HEK293 (cell line): Measurements from ENCODE around the gene PAQR9.

Experiments
- CTCF ChIA-PET: fragments of 350-600 bp; formaldehyde crosslinking; extraction: SDS; loops from one replicate; lab custom pipeline; 2021; ENCODE audit warnings: antibody characterized with exemption; lab: Yijun Ruan, JAX
- POLR2A ChIA-PET: fragments of 300-600 bp; formaldehyde crosslinking; extraction: SDS; loops from one replicate; lab custom pipeline; 2020; ENCODE audit warnings: antibody characterized with exemption, inconsistent platforms; lab: Yijun Ruan, JAX
- H3K27ac ChIP-seq: fragments of 200-500 bp; sonication (Bioruptor generic); 2 replicates; pipeline ENCODE4 v1.5.1; 2014; ENCODE audit warnings: low read depth, low read length, control low read depth, inconsistent platforms; ENCODE audit errors: extremely low read depth
- H3K36me3 ChIP-seq, 2 experiments: fragments of 200-500 bp in 1 of 2; sonication (Bioruptor generic) in 1 of 2; 1 replicate in 1 of 2; 2 replicates in 1 of 2; pipeline ENCODE4 v1.5.1; 2014 to 2017; ENCODE audit warnings: inconsistent platforms in 2 of 2, low read length in 2 of 2; ENCODE audit not compliant: control insufficient read depth in 2 of 2, insufficient read depth in 1 of 2
- H3K4me1 ChIP-seq: fragments of 200-500 bp; sonication (Bioruptor generic); 2 replicates; pipeline ENCODE4 v1.5.1; 2014; ENCODE audit warnings: mild to moderate bottlenecking, low read length, inconsistent platforms; ENCODE audit not compliant: control insufficient read depth, insufficient read depth
- H3K4me3 ChIP-seq: 2 replicates; pipeline ENCODE4 v1.5.1; 2011; ENCODE audit warnings: low read depth, mild to moderate bottlenecking, control low read depth, low read length, moderate library complexity
- H3K9me3 ChIP-seq: fragments of 200-500 bp; sonication (Bioruptor generic); 2 replicates; pipeline ENCODE4 v1.5.1; 2014; ENCODE audit warnings: low read depth, low read length, inconsistent platforms; ENCODE audit not compliant: control insufficient read depth, insufficient read depth
- GLI4 ChIP-seq: fragments of 450-650 bp; formaldehyde crosslinking; IDR thresholded peaks from 2 replicates; pipeline ENCODE4 v1.5.1; 2016; ENCODE audit warnings: missing biosample characterization, missing genetic modification characterization
- KLF16 ChIP-seq: fragments of 450-650 bp; formaldehyde crosslinking; IDR thresholded peaks from 2 replicates; pipeline ENCODE4 v1.5.1; 2017; ENCODE audit warnings: missing biosample characterization, missing genetic modification characterization
- OSR2 ChIP-seq: fragments of 450-650 bp; formaldehyde crosslinking; IDR thresholded peaks from 2 replicates; pipeline ENCODE4 v1.5.1; 2016; ENCODE audit warnings: missing biosample characterization, missing genetic modification characterization
- SP2 ChIP-seq: fragments of 450-650 bp; formaldehyde crosslinking; IDR thresholded peaks from 2 replicates; pipeline ENCODE4 v1.5.1; 2016; ENCODE audit warnings: missing biosample characterization, missing genetic modification characterization
- ZBTB1 ChIP-seq: fragments of 450-650 bp; formaldehyde crosslinking; IDR thresholded peaks from 2 replicates; pipeline ENCODE4 v1.5.1; 2016; ENCODE audit warnings: missing biosample characterization, missing genetic modification characterization
- ZBTB17 ChIP-seq: fragments of 450-650 bp; formaldehyde crosslinking; IDR thresholded peaks from 2 replicates; pipeline ENCODE4 v1.5.1; 2016; ENCODE audit warnings: missing biosample characterization, missing genetic modification characterization
- ZBTB21 ChIP-seq: fragments of 450-650 bp; formaldehyde crosslinking; IDR thresholded peaks from 2 replicates; pipeline ENCODE4 v1.5.1; 2017; ENCODE audit warnings: missing biosample characterization, missing genetic modification characterization
- ZNF174 ChIP-seq: fragments of 450-650 bp; formaldehyde crosslinking; IDR thresholded peaks from 2 replicates; pipeline ENCODE4 v1.5.0; 2017; ENCODE audit warnings: missing biosample characterization, mild to moderate bottlenecking, missing genetic modification characterization
- ZNF184 ChIP-seq: fragments of 450-650 bp; IDR thresholded peaks from 2 replicates; pipeline ENCODE4 v1.5.1; 2018; ENCODE audit warnings: missing biosample characterization, mild to moderate bottlenecking, missing genetic modification characterization
- ZNF311 ChIP-seq: fragments of 450-650 bp; formaldehyde crosslinking; IDR thresholded peaks from 2 replicates; pipeline ENCODE4 v1.5.1; 2017; ENCODE audit warnings: missing biosample characterization, missing genetic modification characterization, borderline replicate concordance
- ZNF473 ChIP-seq: fragments of 450-650 bp; formaldehyde crosslinking; IDR thresholded peaks from 2 replicates; pipeline ENCODE4 v1.5.1; 2017; ENCODE audit warnings: missing biosample characterization, missing genetic modification characterization
- ZNF544 ChIP-seq: fragments of 450-650 bp; formaldehyde crosslinking; IDR thresholded peaks from 2 replicates; pipeline ENCODE4 v1.5.0; 2017; ENCODE audit warnings: missing biosample characterization, missing genetic modification characterization
- ZNF654 ChIP-seq: fragments of 450-650 bp; formaldehyde crosslinking; IDR thresholded peaks from 2 replicates; pipeline ENCODE4 v1.5.1; 2016; ENCODE audit warnings: low read depth, missing biosample characterization, missing genetic modification characterization
- ZNF707 ChIP-seq: fragments of 450-650 bp; formaldehyde crosslinking; IDR thresholded peaks from 2 replicates; pipeline ENCODE4 v1.5.1; 2016; ENCODE audit warnings: missing biosample characterization, missing genetic modification characterization
- ZNF837 ChIP-seq: fragments of 450-650 bp; formaldehyde crosslinking; IDR thresholded peaks from 2 replicates; pipeline ENCODE4 v1.5.1; 2016; ENCODE audit warnings: missing biosample characterization, missing genetic modification characterization
- TF ChIP-seq, protein P1 (sequence below): fragments of 450-650 bp; IDR thresholded peaks from 2 replicates; pipeline ENCODE4 v1.5.1; 2018; ENCODE audit warnings: missing biosample characterization, mild to moderate bottlenecking, missing genetic modification characterization
- TF ChIP-seq, protein P2 (sequence below): fragments of 450-650 bp; formaldehyde crosslinking; IDR thresholded peaks from 2 replicates; pipeline ENCODE4 v1.5.1; 2016; ENCODE audit warnings: missing biosample characterization, missing genetic modification characterization, low read depth
- TF ChIP-seq, protein P3 (sequence below): fragments of 450-650 bp; formaldehyde crosslinking; IDR thresholded peaks from 2 replicates; pipeline ENCODE4 v1.5.1; 2017; ENCODE audit warnings: missing biosample characterization, missing genetic modification characterization
- TF ChIP-seq, protein P4 (sequence below): fragments of 450-650 bp; formaldehyde crosslinking; conservative IDR thresholded peaks from 2 replicates; pipeline ENCODE4 v1.5.1; 2016; ENCODE audit warnings: low read depth, missing biosample characterization, missing genetic modification characterization
- TF ChIP-seq, protein P5 (sequence below): fragments of 450-650 bp; formaldehyde crosslinking; IDR thresholded peaks from 2 replicates; pipeline ENCODE4 v1.5.1; 2016; ENCODE audit warnings: missing biosample characterization, missing genetic modification characterization

The PAQR9 gene

DNA sequence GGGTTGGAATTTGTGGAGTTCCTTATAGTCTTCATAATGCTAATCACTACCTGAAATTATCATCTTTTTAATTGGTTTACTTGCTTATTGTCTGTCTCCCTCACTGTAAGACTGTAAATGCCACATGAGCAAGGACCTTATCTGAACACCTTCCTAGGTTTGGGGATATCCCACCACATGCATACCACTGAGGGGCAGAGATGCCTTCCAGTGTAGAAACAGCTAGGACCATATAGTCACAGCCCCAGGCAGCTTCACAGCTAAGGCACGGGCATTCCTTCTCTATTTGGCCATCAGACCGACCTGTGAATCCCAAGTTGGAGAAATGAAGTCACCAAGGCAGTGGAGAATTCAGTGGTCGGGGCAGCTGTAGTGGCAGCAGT is 28.6 kb downstream of the PAQR9 start:
- TF ChIP-seq ZNF707 (no peak), ZNF473 (tag by site-specific recombination) (no peak), GLI4 (tag by site-specific recombination) (no peak), ZNF544 (no peak), ZBTB1 (tag by site-specific recombination) (no peak), ZNF654 (tag by site-specific recombination) (no peak), ZBTB21 (tag by site-specific recombination) (no peak), ZNF311 (tag by site-specific recombination) (no peak), ZBTB17 (tag by site-specific recombination) (no peak), SP2 (tag by site-specific recombination) (no peak), ZNF837 (tag by site-specific recombination) (no peak), OSR2 (tag by site-specific recombination) (no peak), KLF16 (tag by site-specific recombination) (no peak), ZNF174 (tag by site-specific recombination) (no peak), ZNF184 (tag by site-specific recombination) (no peak)
- TF ChIP-seq, protein P1, sequence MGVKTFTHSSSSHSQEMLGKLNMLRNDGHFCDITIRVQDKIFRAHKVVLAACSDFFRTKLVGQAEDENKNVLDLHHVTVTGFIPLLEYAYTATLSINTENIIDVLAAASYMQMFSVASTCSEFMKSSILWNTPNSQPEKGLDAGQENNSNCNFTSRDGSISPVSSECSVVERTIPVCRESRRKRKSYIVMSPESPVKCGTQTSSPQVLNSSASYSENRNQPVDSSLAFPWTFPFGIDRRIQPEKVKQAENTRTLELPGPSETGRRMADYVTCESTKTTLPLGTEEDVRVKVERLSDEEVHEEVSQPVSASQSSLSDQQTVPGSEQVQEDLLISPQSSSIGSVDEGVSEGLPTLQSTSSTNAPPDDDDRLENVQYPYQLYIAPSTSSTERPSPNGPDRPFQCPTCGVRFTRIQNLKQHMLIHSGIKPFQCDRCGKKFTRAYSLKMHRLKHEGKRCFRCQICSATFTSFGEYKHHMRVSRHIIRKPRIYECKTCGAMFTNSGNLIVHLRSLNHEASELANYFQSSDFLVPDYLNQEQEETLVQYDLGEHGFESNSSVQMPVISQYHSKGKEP (tag by site-specific recombination), result no peak
- TF ChIP-seq, protein P2, sequence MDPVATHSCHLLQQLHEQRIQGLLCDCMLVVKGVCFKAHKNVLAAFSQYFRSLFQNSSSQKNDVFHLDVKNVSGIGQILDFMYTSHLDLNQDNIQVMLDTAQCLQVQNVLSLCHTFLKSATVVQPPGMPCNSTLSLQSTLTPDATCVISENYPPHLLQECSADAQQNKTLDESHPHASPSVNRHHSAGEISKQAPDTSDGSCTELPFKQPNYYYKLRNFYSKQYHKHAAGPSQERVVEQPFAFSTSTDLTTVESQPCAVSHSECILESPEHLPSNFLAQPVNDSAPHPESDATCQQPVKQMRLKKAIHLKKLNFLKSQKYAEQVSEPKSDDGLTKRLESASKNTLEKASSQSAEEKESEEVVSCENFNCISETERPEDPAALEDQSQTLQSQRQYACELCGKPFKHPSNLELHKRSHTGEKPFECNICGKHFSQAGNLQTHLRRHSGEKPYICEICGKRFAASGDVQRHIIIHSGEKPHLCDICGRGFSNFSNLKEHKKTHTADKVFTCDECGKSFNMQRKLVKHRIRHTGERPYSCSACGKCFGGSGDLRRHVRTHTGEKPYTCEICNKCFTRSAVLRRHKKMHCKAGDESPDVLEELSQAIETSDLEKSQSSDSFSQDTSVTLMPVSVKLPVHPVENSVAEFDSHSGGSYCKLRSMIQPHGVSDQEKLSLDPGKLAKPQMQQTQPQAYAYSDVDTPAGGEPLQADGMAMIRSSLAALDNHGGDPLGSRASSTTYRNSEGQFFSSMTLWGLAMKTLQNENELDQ (tag by site-specific recombination), result no peak
- TF ChIP-seq, protein P3, sequence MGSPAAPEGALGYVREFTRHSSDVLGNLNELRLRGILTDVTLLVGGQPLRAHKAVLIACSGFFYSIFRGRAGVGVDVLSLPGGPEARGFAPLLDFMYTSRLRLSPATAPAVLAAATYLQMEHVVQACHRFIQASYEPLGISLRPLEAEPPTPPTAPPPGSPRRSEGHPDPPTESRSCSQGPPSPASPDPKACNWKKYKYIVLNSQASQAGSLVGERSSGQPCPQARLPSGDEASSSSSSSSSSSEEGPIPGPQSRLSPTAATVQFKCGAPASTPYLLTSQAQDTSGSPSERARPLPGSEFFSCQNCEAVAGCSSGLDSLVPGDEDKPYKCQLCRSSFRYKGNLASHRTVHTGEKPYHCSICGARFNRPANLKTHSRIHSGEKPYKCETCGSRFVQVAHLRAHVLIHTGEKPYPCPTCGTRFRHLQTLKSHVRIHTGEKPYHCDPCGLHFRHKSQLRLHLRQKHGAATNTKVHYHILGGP, result no peak
- H3K4me1 ChIP-seq, result no peaks in the 10 kb centered on the region
- no peaks in the 10 kb centered on the region for H3K36me3 ChIP-seq
- ChIA-PET CTCF (interaction anchor here (1.9 kb wide), 1 partner anchor 106 kb away, joined by 4 read pairs; no protein-coding TSS in a partner anchor), POLR2A (no interaction called here)
- no peak overlapping the region for H3K4me3 ChIP-seq
- H3K9me3 ChIP-seq, result no peaks in the 10 kb centered on the region
- no peak overlapping the region for H3K27ac ChIP-seq

DNA sequence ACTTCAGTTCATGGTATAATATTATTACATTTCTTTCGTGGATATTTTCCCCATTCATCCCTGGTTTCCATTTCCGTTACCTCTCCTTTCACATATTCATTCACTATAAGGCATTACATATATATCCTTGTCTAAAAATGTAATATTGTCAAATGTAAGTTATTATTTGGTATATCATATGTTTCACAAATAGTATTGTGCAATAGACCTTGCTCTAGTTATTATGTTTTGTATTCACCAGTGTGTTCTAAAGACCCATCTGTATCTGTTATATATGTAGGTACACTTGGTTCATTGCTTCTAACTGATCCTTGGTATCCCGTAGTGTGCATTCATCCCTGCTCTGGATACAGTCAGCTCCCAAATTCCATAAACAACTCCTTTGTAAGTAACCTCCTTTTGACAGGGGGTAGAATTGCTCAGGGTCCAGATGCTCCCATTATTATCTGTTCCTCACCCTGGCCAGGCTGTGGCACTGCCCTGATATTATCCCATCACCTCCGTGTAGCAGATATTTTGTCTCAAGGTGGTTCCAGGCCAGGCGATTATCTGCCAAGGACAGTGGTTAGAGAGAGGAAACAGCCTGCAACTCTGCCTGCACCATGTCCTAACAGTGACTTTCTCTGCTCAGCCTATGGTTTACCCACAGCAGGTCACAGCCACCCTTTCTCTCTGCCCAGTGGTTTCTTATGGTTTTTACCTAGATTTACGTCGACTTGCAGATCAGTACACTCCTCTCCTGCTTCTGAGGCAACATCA is 29.2 kb downstream of the PAQR9 start:
- H3K27ac ChIP-seq, result no peak overlapping the region
- TF ChIP-seq ZBTB21 (tag by site-specific recombination) (no peak), ZNF707 (no peak)
- TF ChIP-seq, protein P4, sequence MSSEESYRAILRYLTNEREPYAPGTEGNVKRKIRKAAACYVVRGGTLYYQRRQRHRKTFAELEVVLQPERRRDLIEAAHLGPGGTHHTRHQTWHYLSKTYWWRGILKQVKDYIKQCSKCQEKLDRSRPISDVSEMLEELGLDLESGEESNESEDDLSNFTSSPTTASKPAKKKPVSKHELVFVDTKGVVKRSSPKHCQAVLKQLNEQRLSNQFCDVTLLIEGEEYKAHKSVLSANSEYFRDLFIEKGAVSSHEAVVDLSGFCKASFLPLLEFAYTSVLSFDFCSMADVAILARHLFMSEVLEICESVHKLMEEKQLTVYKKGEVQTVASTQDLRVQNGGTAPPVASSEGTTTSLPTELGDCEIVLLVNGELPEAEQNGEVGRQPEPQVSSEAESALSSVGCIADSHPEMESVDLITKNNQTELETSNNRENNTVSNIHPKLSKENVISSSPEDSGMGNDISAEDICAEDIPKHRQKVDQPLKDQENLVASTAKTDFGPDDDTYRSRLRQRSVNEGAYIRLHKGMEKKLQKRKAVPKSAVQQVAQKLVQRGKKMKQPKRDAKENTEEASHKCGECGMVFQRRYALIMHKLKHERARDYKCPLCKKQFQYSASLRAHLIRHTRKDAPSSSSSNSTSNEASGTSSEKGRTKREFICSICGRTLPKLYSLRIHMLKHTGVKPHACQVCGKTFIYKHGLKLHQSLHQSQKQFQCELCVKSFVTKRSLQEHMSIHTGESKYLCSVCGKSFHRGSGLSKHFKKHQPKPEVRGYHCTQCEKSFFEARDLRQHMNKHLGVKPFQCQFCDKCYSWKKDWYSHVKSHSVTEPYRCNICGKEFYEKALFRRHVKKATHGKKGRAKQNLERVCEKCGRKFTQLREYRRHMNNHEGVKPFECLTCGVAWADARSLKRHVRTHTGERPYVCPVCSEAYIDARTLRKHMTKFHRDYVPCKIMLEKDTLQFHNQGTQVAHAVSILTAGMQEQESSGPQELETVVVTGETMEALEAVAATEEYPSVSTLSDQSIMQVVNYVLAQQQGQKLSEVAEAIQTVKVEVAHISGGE (tag by site-specific recombination), result no peak
- TF ChIP-seq, protein P5, sequence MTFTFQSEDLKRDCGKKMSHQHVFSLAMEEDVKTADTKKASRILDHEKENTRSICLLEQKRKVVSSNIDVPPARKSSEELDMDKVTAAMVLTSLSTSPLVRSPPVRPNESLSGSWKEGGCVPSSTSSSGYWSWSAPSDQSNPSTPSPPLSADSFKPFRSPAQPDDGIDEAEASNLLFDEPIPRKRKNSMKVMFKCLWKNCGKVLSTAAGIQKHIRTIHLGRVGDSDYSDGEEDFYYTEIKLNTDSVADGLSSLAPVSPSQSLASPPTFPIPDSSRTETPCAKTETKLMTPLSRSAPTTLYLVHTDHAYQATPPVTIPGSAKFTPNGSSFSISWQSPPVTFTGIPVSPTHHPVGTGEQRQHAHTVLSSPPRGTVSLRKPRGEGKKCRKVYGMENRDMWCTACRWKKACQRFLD, result no peak
- POLR2A ChIA-PET, result no interaction called here
- H3K9me3 ChIP-seq, result no peaks in the 10 kb centered on the region
- no peaks in the 10 kb centered on the region for H3K4me1 ChIP-seq
- CTCF ChIA-PET, result interaction anchor here (1.9 kb wide), 1 partner anchor 106 kb away, joined by 4 read pairs; no protein-coding TSS in a partner anchor
- H3K36me3 ChIP-seq, result no peaks in the 10 kb centered on the region
- no peak overlapping the region for H3K4me3 ChIP-seq
